Kidney glomerular epithelial cell (primary cell): ENCODE data around the gene EPHA7.

Experiments
- DNase-seq: peaks from one replicate; lab custom pipeline; 2025; lab: John Stamatoyannopoulos, UW

EPHA7 gene

GRCh38 chr6:93323630-93324029 lies 95.7 kb downstream of the EPHA7 start:
- DNase-seq: no peak

- no peak for DNase-seq
Observed at GRCh38 chr6:93322651-93323050, 96.7 kb downstream of the EPHA7 start.

- no peak for DNase-seq
Observed at GRCh38 chr6:93319304-93319703, 100.1 kb downstream of the EPHA7 start.

GRCh38 chr6:93318121-93318520 lies 101.2 kb downstream of the EPHA7 start:
- no peak for DNase-seq

GRCh38 chr6:93317592-93317991 lies 101.8 kb downstream of the EPHA7 start:
- DNase-seq: no peak

- DNase-seq: no peak
Observed at GRCh38 chr6:93307505-93308409, 111.6 kb downstream of the EPHA7 start.

- DNase-seq: no peak
Observed at GRCh38 chr6:93305088-93305487, 114.3 kb downstream of the EPHA7 start.

- no peak for DNase-seq
Observed at GRCh38 chr6:93304505-93304904, 114.9 kb downstream of the EPHA7 start.

GRCh38 chr6:93300661-93301060 lies 118.7 kb downstream of the EPHA7 start:
- no peak for DNase-seq

- DNase-seq: no peak
Observed at GRCh38 chr6:93299622-93300021, 119.7 kb downstream of the EPHA7 start.

- no peak for DNase-seq
Observed at GRCh38 chr6:93295631-93296030, 123.7 kb downstream of the EPHA7 start.

GRCh38 chr6:93294879-93295278 lies 124.5 kb downstream of the EPHA7 start:
- no peak for DNase-seq

GRCh38 chr6:93293872-93294271 lies 125.5 kb downstream of the EPHA7 start:
- DNase-seq: no peak

GRCh38 chr6:93293460-93293859 lies 125.9 kb downstream of the EPHA7 start:
- DNase-seq: no peak

GRCh38 chr6:93282521-93283031 lies 136.8 kb downstream of the EPHA7 start:
- no peak for DNase-seq

- no peak for DNase-seq
Observed at GRCh38 chr6:93278241-93278640, 141.1 kb downstream of the EPHA7 start.

- DNase-seq: no peak
Observed at GRCh38 chr6:93272896-93273295, 146.5 kb downstream of the EPHA7 start.

- no peak for DNase-seq
Observed at GRCh38 chr6:93272211-93272610, 147.1 kb downstream of the EPHA7 start.

GRCh38 chr6:93266116-93266817 lies 153.1 kb downstream of the EPHA7 start:
- no peak for DNase-seq

GRCh38 chr6:93260881-93261280 lies 158.5 kb downstream of the EPHA7 start:
- no peak for DNase-seq

GRCh38 chr6:93259332-93259731 lies 160.0 kb downstream of the EPHA7 start:
- DNase-seq: no peak

GRCh38 chr6:93252930-93253329 lies 166.4 kb downstream of the EPHA7 start:
- DNase-seq: no peak

- no peak for DNase-seq
Observed at GRCh38 chr6:93248631-93249030, 170.7 kb downstream of the EPHA7 start.
